B cell (primary cell): Measurements from ENCODE around the gene CACNG7. TPM values are rescaled to one million over a fixed set of nuclear protein-coding genes. Genes with fewer than 3 reads are reported as not detected.
A peak's percentile ranks its signal among the peaks of the same experiment; 100 is the strongest.

Source experiments
- ATAC-seq: fragments of 200-7000 bp; cut with Tn5 transposase; one replicate; pipeline ENCODE4 v1.10.0; 2021; ENCODE audit warnings: low read depth, mild to moderate bottlenecking, moderate number of reproducible peaks, moderate library complexity
- CTCF ChIA-PET: fragments of 350-600 bp; sonication (Branson Sonifier 250); formaldehyde crosslinking; loops from one replicate; lab custom pipeline; 2021; ENCODE audit warnings: antibody characterized with exemption, inconsistent platforms; lab: Charles Lee
- POLR2A ChIA-PET: fragments of 350-600 bp; sonication (Branson Sonifier 250); formaldehyde crosslinking; loops from one replicate; lab custom pipeline; 2021; ENCODE audit warnings: antibody characterized with exemption; lab: Charles Lee
- DNase-seq: peaks from one replicate; pipeline ENCODE4 v3.0.0; 2013
- H2AFZ ChIP-seq: 2 replicates; pipeline ENCODE4 v1.6.1; 2012; ENCODE audit warnings: mild to moderate bottlenecking, low read depth, low read length; ENCODE audit not compliant: insufficient read depth, poor library complexity, severe bottlenecking
- H3K27ac ChIP-seq, 2 donors: 1 replicate in 1 of 2; 2 replicates in 1 of 2; pipeline ENCODE4 v1.5.1; 2012 to 2013; ENCODE audit warnings: low read length in 2 of 2, mild to moderate bottlenecking in 2 of 2, moderate library complexity in 1 of 2
- H3K27me3 ChIP-seq, 4 experiments: fragments of 200-600 bp in 1 of 4; sonication (generic) in 1 of 4; replicated peaks in 1 of 4; 1 replicate in 2 of 4; 2 replicates in 2 of 4; pipeline versions ENCODE4 v1.6.1 to v1.7.0; 2013 to 2016; ENCODE audit warnings: low read length in 3 of 4, mild to moderate bottlenecking in 2 of 4, mixed read lengths in 1 of 4, moderate library complexity in 1 of 4; ENCODE audit not compliant: insufficient read depth in 4 of 4, control insufficient read depth in 3 of 4; ENCODE audit errors: control extremely low read depth in 1 of 4
- H3K36me3 ChIP-seq, 2 experiments: replicated peaks in 1 of 2; 1 replicate in 1 of 2; 2 replicates in 1 of 2; pipeline versions ENCODE4 v1.6.1 to v1.7.1; 2013; ENCODE audit warnings: low read length in 1 of 2; ENCODE audit not compliant: insufficient read depth in 2 of 2, control insufficient read depth in 1 of 2; ENCODE audit errors: control extremely low read depth in 1 of 2, extremely low read depth in 1 of 2
- H3K4me1 ChIP-seq, 2 donors: fragments of 200-600 bp in 1 of 2; sonication (generic) in 1 of 2; 1 replicate in 1 of 2; 2 replicates in 1 of 2; pipeline versions ENCODE4 v1.5.1 to v1.6.1; 2013 to 2017; ENCODE audit warnings: low read length in 2 of 2; ENCODE audit not compliant: control insufficient read depth in 2 of 2, insufficient read depth in 2 of 2
- H3K4me2 ChIP-seq: replicated peaks from 2 replicates; pipeline ENCODE3; 2012; ENCODE audit warnings: mild to moderate bottlenecking, low read depth, low read length; ENCODE audit not compliant: poor library complexity, severe bottlenecking
- H3K4me3 ChIP-seq, 5 experiments: fragments of 200-600 bp in 1 of 5; sonication (generic) in 1 of 5; 1 replicate in 3 of 5; 2 replicates in 2 of 5; pipeline versions ENCODE4 v1.5.1 to v1.7.0; 2011 to 2016; ENCODE audit warnings: low read length in 4 of 5, mild to moderate bottlenecking in 4 of 5, low read depth in 2 of 5, control low read depth in 1 of 5, moderate library complexity in 1 of 5; ENCODE audit not compliant: insufficient read depth in 1 of 5; ENCODE audit errors: control extremely low read depth in 1 of 5, extremely low read depth in 1 of 5
- H3K79me2 ChIP-seq: fragments of 200-600 bp; sonication (generic); one replicate; pipeline ENCODE4 v1.6.0; 2016; ENCODE audit warnings: low read length; ENCODE audit not compliant: control insufficient read depth, insufficient read depth
- H3K9ac ChIP-seq: fragments of 200-600 bp; sonication (generic); 2 replicates; pipeline ENCODE4 v1.6.1; 2017; ENCODE audit warnings: mild to moderate bottlenecking, low read length, moderate library complexity
- H3K9me3 ChIP-seq, 3 donors: one replicate each; pipeline versions ENCODE4 v1.6.1 to v1.7.1; 2013; ENCODE audit warnings: low read length in 2 of 3; ENCODE audit not compliant: control insufficient read depth in 2 of 3, insufficient read depth in 1 of 3; ENCODE audit errors: control extremely low read depth in 1 of 3
- H4K20me1 ChIP-seq: 2 replicates; pipeline ENCODE4 v1.6.0; 2012; ENCODE audit warnings: mild to moderate bottlenecking, low read length; ENCODE audit not compliant: insufficient read depth, control insufficient read depth, poor library complexity, severe bottlenecking
- H3K27ac Mint-ChIP-seq: one replicate; pipeline ENCODE4 v1.8.0; 2021; ENCODE audit warnings: mixed read lengths
- H3K27me3 Mint-ChIP-seq: one replicate; pipeline ENCODE4 v1.8.0; 2021; ENCODE audit warnings: mixed read lengths
- H3K4me1 Mint-ChIP-seq: one replicate; pipeline ENCODE4 v1.8.0; 2021; ENCODE audit warnings: mixed read lengths
- H3K4me3 Mint-ChIP-seq: one replicate; pipeline ENCODE4 v1.8.0; 2021; ENCODE audit warnings: mixed read lengths
- H3K9me3 Mint-ChIP-seq: one replicate; pipeline ENCODE4 v1.8.0; 2022; ENCODE audit warnings: mixed read lengths; ENCODE audit not compliant: insufficient read depth
- CTCF ChIP-seq: fragments of 200-600 bp; IDR thresholded peaks from one replicate; pipeline ENCODE4 v1.8.0; 2022; ENCODE audit warnings: antibody characterized with exemption, mild to moderate bottlenecking
- EZH2 ChIP-seq: IDR thresholded peaks from 2 replicates; pipeline ENCODE4 v1.6.1; 2012; ENCODE audit warnings: borderline replicate concordance, low read depth, mild to moderate bottlenecking, moderate library complexity, low read length; ENCODE audit not compliant: insufficient read depth, poor library complexity, severe bottlenecking
- WGBS: methylation state at CpG from one replicate; pipeline ENCODE4 v1.1.5; 2013; ENCODE audit warnings: missing lambda C conversion rate; ENCODE audit not compliant: insufficient coverage; 5-methylcytosine and 5-hydroxymethylcytosine counted together
- intact Hi-C: fragments of 100-400 bp; cut with micrococcal nuclease; formaldehyde crosslinking; loops from one replicate; pipeline ENCODE4 v1.10.0; 2022
- polyA plus RNA-seq: library from polyadenylated mRNA; depleted of rRNA; stranded (reverse); fragments of >200 nt; gene quantifications from 2 replicates; pipeline ENCODE4 v1.2.3, GENCODE V29; 2012
- total RNA-seq, 2 donors: library from RNA; stranded (reverse); fragments of 120-200 nt in 1 of 2; gene quantifications; 1 replicate in 1 of 2; 2 replicates in 1 of 2; pipeline versions ENCODE4 v1.2.3 to v1.2.4, GENCODE V29; 2013 to 2022

The CACNG7 gene
- total and polyA plus RNA-seq, 2 donors (not counting 1 experiment from before 2014, with no cell fraction given) = not detected

- POLR2A ChIA-PET = no interaction called here
These were observed 71.7 kb downstream of the CACNG7 start for GRCh38 chr19:53980539-53981375.

More at GRCh38 chr19:53980539-53981375, 71.7 kb downstream of the CACNG7 start:
- H3K9me3 ChIP-seq = peaks cover 0 to 60% (median 11%) of the 10 kb centered on the region in 3 donors
- H3K27me3 Mint-ChIP-seq = peaks cover 46% of the 10 kb centered on the region
- no peaks in the 10 kb centered on the region for H3K36me3 ChIP-seq
- CTCF ChIA-PET = interaction anchor here (1.1 kb wide), 1 partner anchor 1065 kb away, joined by 3 read pairs; no protein-coding TSS in a partner anchor
- no peak overlapping the region for H3K9ac ChIP-seq
- ATAC-seq = no peak
- H3K4me2 ChIP-seq = peak overlapping the region; percentile 41
- H4K20me1 ChIP-seq = no peaks in the 10 kb centered on the region
- H3K9me3 Mint-ChIP-seq = peaks cover 3% of the 10 kb centered on the region
- peak overlapping the region; percentile 20 for H3K4me3 Mint-ChIP-seq
- H3K27ac ChIP-seq = no peak overlapping the region
- H3K27me3 ChIP-seq = peaks cover 0 to 68% (median 36%) of the 10 kb centered on the region in 4 experiments
- no peak for DNase-seq
- TF ChIP-seq CTCF = no peak
- TF ChIP-seq EZH2 = no peak
- 61% methylated on average over 19 of the region's 20 CpGs for WGBS
- no peak overlapping the region for H2AFZ ChIP-seq
- no peak overlapping the region for H3K27ac Mint-ChIP-seq
- H3K79me2 ChIP-seq = no peaks in the 10 kb centered on the region
- H3K4me1 ChIP-seq = peaks cover 21 to 28% of the 10 kb centered on the region in 2 donors
- intact Hi-C loops = no loop called here
- H3K4me1 Mint-ChIP-seq = peaks cover 19% of the 10 kb centered on the region
- no peak overlapping the region for H3K4me3 ChIP-seq
